Measurements from ENCODE around the gene BLCAP. TPM values are rescaled to one million over a fixed set of nuclear protein-coding genes. Genes with fewer than 3 reads are reported as not detected.
"Not testable (repeated sequence)": the region's sequence is repeated elsewhere in the genome, so short reads cannot be mapped to it uniquely, and the experiment has no call there.

The BLCAP gene
- total RNA-seq = 92.1 TPM
- long read RNA-seq, full-length matches to known transcripts = 82 of 88 reads
- long read RNA-seq, partial matches to known transcripts = 0 of 88 reads
- long read RNA-seq, other reads (novel, unspliced or antisense) = 6 of 88 reads

- DNase-seq (ENCODE audit: missing footprints) = peak; percentile 96
- ATAC-seq = peak; percentile 95
Measured at GRCh38 chr20:37527638-37528445, at the start of gene BLCAP. Gene BLCAP (minus strand): TSS chr20:37527876. CDS start chr20:37519174, 8,702 bp downstream.

GRCh38 chr20:37577436-37577835 lies 49.8 kb upstream of the BLCAP start:
- intact Hi-C loops (cut with DNase I) = loop anchor here (10.0 kb wide), 1 partner anchor 317 kb away; no protein-coding TSS in a partner anchor
- not testable (repeated sequence) for DNase-seq (ENCODE audit: missing footprints); ATAC-seq

More at GRCh38 chr20:37527638-37528445, at the start of gene BLCAP:
- intact Hi-C loops (cut with DNase I) = loop anchor here (5.0 kb wide), 2 partner anchors 241 to 581 kb away; partner anchors contain the start of gene MANBAL

GRCh38 chr20:37576911-37577310 lies 49.2 kb upstream of the BLCAP start:
- DNase-seq (ENCODE audit: missing footprints) (no peak), ATAC-seq (no peak)
- intact Hi-C loops (cut with DNase I) = loop anchor here (10.0 kb wide), 1 partner anchor 318 kb away; no protein-coding TSS in a partner anchor

- no peak for ATAC-seq
- DNase-seq (ENCODE audit: missing footprints) = no peak
- intact Hi-C loops (cut with DNase I) = loop anchor here (10.0 kb wide), 1 partner anchor 319 kb away; no protein-coding TSS in a partner anchor
Measured at GRCh38 chr20:37575884-37576283, 48.2 kb upstream of the BLCAP start.

- intact Hi-C loops (cut with DNase I) = loop anchor here (10.0 kb wide), 1 partner anchor 320 kb away; no protein-coding TSS in a partner anchor
- ATAC-seq = no peak
Measured at GRCh38 chr20:37574199-37574890, 46.7 kb upstream of the BLCAP start.

GRCh38 chr20:37573626-37574198 lies 46.0 kb upstream of the BLCAP start:
- no peak for ATAC-seq
- DNase-seq (ENCODE audit: missing footprints) = no peak
- intact Hi-C loops (cut with DNase I) = loop anchor here (10.0 kb wide), 1 partner anchor 321 kb away; no protein-coding TSS in a partner anchor

More at GRCh38 chr20:37574199-37574890, 46.7 kb upstream of the BLCAP start:
- DNase-seq (ENCODE audit: missing footprints) = no peak

- no peak for ATAC-seq
- intact Hi-C loops (cut with DNase I) = loop anchor here (10.0 kb wide), 1 partner anchor 324 kb away; no protein-coding TSS in a partner anchor
- no peak for DNase-seq (ENCODE audit: missing footprints)
Measured at GRCh38 chr20:37571033-37571432, 43.4 kb upstream of the BLCAP start.

- intact Hi-C loops (cut with DNase I) = loop anchor here (10.0 kb wide), 1 partner anchor 324 kb away; no protein-coding TSS in a partner anchor
- DNase-seq (ENCODE audit: missing footprints) (no peak), ATAC-seq (no peak)
Measured at GRCh38 chr20:37570419-37570818, 42.7 kb upstream of the BLCAP start.

GRCh38 chr20:37567671-37568588 lies 40.3 kb upstream of the BLCAP start:
- ATAC-seq = no peak
- intact Hi-C loops (cut with DNase I) = no loop called here

GRCh38 chr20:37567331-37567665 lies 39.6 kb upstream of the BLCAP start:
- ATAC-seq (no peak), DNase-seq (ENCODE audit: missing footprints) (no peak)
- intact Hi-C loops (cut with DNase I) = no loop called here

More at GRCh38 chr20:37567671-37568588, 40.3 kb upstream of the BLCAP start:
- DNase-seq (ENCODE audit: missing footprints) = no peak

- ATAC-seq (no peak), DNase-seq (ENCODE audit: missing footprints) (no peak)
- intact Hi-C loops (cut with DNase I) = no loop called here
Measured at GRCh38 chr20:37566590-37567330, 39.1 kb upstream of the BLCAP start.

- intact Hi-C loops (cut with DNase I) = loop anchor here (2.0 kb wide), 1 partner anchor 428 kb away; no protein-coding TSS in a partner anchor
- ATAC-seq = no peak
- no peak for DNase-seq (ENCODE audit: missing footprints)
Measured at GRCh38 chr20:37565134-37565811, 37.6 kb upstream of the BLCAP start.

- intact Hi-C loops (cut with DNase I) = loop anchor here (1.0 to 2.0 kb wide), 2 partner anchors 428 to 658 kb away; no protein-coding TSS in a partner anchor
- ATAC-seq (peak; percentile 76), DNase-seq (ENCODE audit: missing footprints) (peak; percentile 79)
Measured at GRCh38 chr20:37564388-37565133, 36.9 kb upstream of the BLCAP start.

- ATAC-seq (no peak), DNase-seq (ENCODE audit: missing footprints) (no peak)
- intact Hi-C loops (cut with DNase I) = loop anchor here (1.0 to 2.0 kb wide), 2 partner anchors 429 to 658 kb away; no protein-coding TSS in a partner anchor
Measured at GRCh38 chr20:37564016-37564387, 36.3 kb upstream of the BLCAP start.

- DNase-seq (ENCODE audit: missing footprints) = no peak
- ATAC-seq = no peak
- intact Hi-C loops (cut with DNase I) = no loop called here
Measured at GRCh38 chr20:37562695-37563480, 35.2 kb upstream of the BLCAP start.

All from Right ventricle myocardium inferior (tissue), 1 donor.